GM18508 (cell line): ENCODE data around the gene PBXIP1.
"Not testable (repeated sequence)": the region's sequence is repeated elsewhere in the genome, so short reads cannot be mapped to it uniquely, and the experiment has no call there.

Experiments used
- ATAC-seq: cut with Tn5 transposase; IDR thresholded peaks from one replicate; pipeline ENCODE4 v1.9.1; 2021; ENCODE audit warnings: moderate number of reproducible peaks; ENCODE audit not compliant: insufficient read depth, unreplicated experiment

Gene PBXIP1

GRCh38 chr1:154938604-154939399, 17.1 kb downstream of the PBXIP1 start:
- ATAC-seq: no peak

- ATAC-seq: no peak
Measured at GRCh38 chr1:154937988-154938386, 17.9 kb downstream of the PBXIP1 start.

- peak; percentile 16 for ATAC-seq
Measured at GRCh38 chr1:154937085-154937987, 18.6 kb downstream of the PBXIP1 start.

GRCh38 chr1:154936555-154937084, 19.3 kb downstream of the PBXIP1 start, which contains the start of gene PMVK:
TSS of gene PMVK (minus strand) at chr1:154936719. CDS start at chr1:154936685, 34 bp downstream.
- ATAC-seq: peak; percentile 33

- no peak for ATAC-seq
Measured at GRCh38 chr1:154935749-154936554, 19.9 kb downstream of the PBXIP1 start.

- no peak for ATAC-seq
Measured at GRCh38 chr1:154934358-154934948, 21.4 kb downstream of the PBXIP1 start.

- ATAC-seq: no peak
Measured at GRCh38 chr1:154931940-154932487, 23.9 kb downstream of the PBXIP1 start.

GRCh38 chr1:154926201-154926600, 29.7 kb downstream of the PBXIP1 start:
- ATAC-seq: no peak

GRCh38 chr1:154925335-154926170, 30.3 kb downstream of the PBXIP1 start:
- no peak for ATAC-seq

GRCh38 chr1:154923695-154924094, 32.2 kb downstream of the PBXIP1 start:
- ATAC-seq: no peak

- no peak for ATAC-seq
Measured at GRCh38 chr1:154913273-154913672, 42.6 kb downstream of the PBXIP1 start.

GRCh38 chr1:154912755-154913154, 43.1 kb downstream of the PBXIP1 start:
- ATAC-seq: no peak

- ATAC-seq: no peak
Measured at GRCh38 chr1:154911691-154912550, 44.0 kb downstream of the PBXIP1 start.

GRCh38 chr1:154910851-154911250, 45.0 kb downstream of the PBXIP1 start:
- ATAC-seq: no peak

- ATAC-seq: no peak
Measured at GRCh38 chr1:154908937-154909336, 47.0 kb downstream of the PBXIP1 start.

- not testable (repeated sequence) for ATAC-seq
Measured at GRCh38 chr1:154908129-154908528, 47.8 kb downstream of the PBXIP1 start.

- no peak for ATAC-seq
Measured at GRCh38 chr1:154906621-154907081, 49.2 kb downstream of the PBXIP1 start.
